Progenitor cell of endocrine pancreas (in vitro differentiated cells): ENCODE measurements around the gene CNP. TPM values are rescaled to one million over a fixed set of nuclear protein-coding genes. Genes with fewer than 3 reads are reported as not detected.

Source experiments
- DNase-seq: peaks from one replicate; pipeline ENCODE4 v3.0.0; 2021; ENCODE audit warnings: low spot score; ENCODE audit not compliant: unreplicated experiment
- H3K27ac Mint-ChIP-seq: 2 replicates; pipeline ENCODE4 v1.8.0; 2021; ENCODE audit warnings: mild to moderate bottlenecking, moderate library complexity, mixed read lengths
- H3K27me3 Mint-ChIP-seq: 2 replicates; pipeline ENCODE4 v1.8.0; 2021; ENCODE audit warnings: mixed read lengths
- H3K36me3 Mint-ChIP-seq: 2 replicates; pipeline ENCODE4 v1.8.0; 2022; ENCODE audit warnings: mixed read lengths; ENCODE audit not compliant: insufficient read depth
- H3K4me1 Mint-ChIP-seq: 2 replicates; pipeline ENCODE4 v1.8.0; 2021; ENCODE audit warnings: low read depth, mixed read lengths
- H3K4me3 Mint-ChIP-seq: 2 replicates; pipeline ENCODE4 v1.8.0; 2021; ENCODE audit warnings: low read depth, mild to moderate bottlenecking, moderate library complexity, mixed read lengths
- H3K9me3 Mint-ChIP-seq: 2 replicates; pipeline ENCODE4 v1.8.0; 2021; ENCODE audit warnings: low read depth, mixed read lengths
- CTCF ChIP-seq: fragments of 200-600 bp; sonication (generic); IDR thresholded peaks from one replicate; pipeline ENCODE4 v1.5.0; 2021; ENCODE audit warnings: antibody characterized with exemption, mild to moderate bottlenecking; ENCODE audit not compliant: unreplicated experiment
- total RNA-seq: library from RNA; stranded (reverse); gene quantifications from 2 replicates; pipeline ENCODE4 v1.2.1, GENCODE V29; 2021

Gene CNP
- total RNA-seq, 1 donor from 2014 or later: 98.7 TPM

- DNase-seq: no peak
These were observed 736 bp downstream of the CNP start for GRCh38 chr17:41967141-41967920.

GRCh38 chr17:41967921-41968578, 1.5 kb downstream of the CNP start:
- no peak for DNase-seq
- no peaks in the 10 kb centered on the region for H3K9me3 Mint-ChIP-seq
- peaks cover 10% of the 10 kb centered on the region for H3K36me3 Mint-ChIP-seq
- H3K4me3 Mint-ChIP-seq: peak overlapping the region; percentile 79
- H3K27me3 Mint-ChIP-seq: no peaks in the 10 kb centered on the region
- no peak for TF ChIP-seq CTCF
- H3K27ac Mint-ChIP-seq: peak overlapping the region; percentile 42
- peaks cover 18% of the 10 kb centered on the region for H3K4me1 Mint-ChIP-seq

More at GRCh38 chr17:41967141-41967920, 736 bp downstream of the CNP start:
- Mint-ChIP-seq H3K4me3 (peak overlapping the region; percentile 79), H3K27ac (peak overlapping the region; percentile 42), H3K36me3 (peaks cover 8% of the 10 kb centered on the region), H3K27me3 (no peaks in the 10 kb centered on the region), H3K9me3 (no peaks in the 10 kb centered on the region), H3K4me1 (peaks cover 17% of the 10 kb centered on the region)
- no peak for TF ChIP-seq CTCF

- H3K27ac Mint-ChIP-seq: no peak overlapping the region
- H3K9me3 Mint-ChIP-seq: no peaks in the 10 kb centered on the region
- H3K36me3 Mint-ChIP-seq: peaks cover 13% of the 10 kb centered on the region
- DNase-seq: no peak
- no peak for TF ChIP-seq CTCF
- no peak overlapping the region for H3K4me3 Mint-ChIP-seq
- H3K4me1 Mint-ChIP-seq: peaks cover 20% of the 10 kb centered on the region
- H3K27me3 Mint-ChIP-seq: no peaks in the 10 kb centered on the region
These were observed 2.1 kb downstream of the CNP start for GRCh38 chr17:41968676-41969075.

GRCh38 chr17:41970901-41971331, 4.3 kb downstream of the CNP start:
- Mint-ChIP-seq H3K4me1 (peaks cover 15% of the 10 kb centered on the region), H3K27ac (peak overlapping the region; percentile 66), H3K36me3 (peaks cover 18% of the 10 kb centered on the region), H3K9me3 (no peaks in the 10 kb centered on the region), H3K27me3 (no peaks in the 10 kb centered on the region), H3K4me3 (no peak overlapping the region)
- DNase-seq: no peak
- TF ChIP-seq CTCF: no peak

GRCh38 chr17:41971721-41972523, 5.3 kb downstream of the CNP start:
- Mint-ChIP-seq H3K27me3 (no peaks in the 10 kb centered on the region), H3K4me3 (no peak overlapping the region), H3K4me1 (peaks cover 15% of the 10 kb centered on the region), H3K9me3 (no peaks in the 10 kb centered on the region), H3K27ac (peak overlapping the region; percentile 85), H3K36me3 (peaks cover 25% of the 10 kb centered on the region)
- DNase-seq: no peak
- no peak for TF ChIP-seq CTCF
